Measurements from ENCODE around the gene TMEM129. TPM values are rescaled to one million over a fixed set of nuclear protein-coding genes. Genes with fewer than 3 reads are reported as not detected.
"Not testable (repeated sequence)": the region's sequence is repeated elsewhere in the genome, so short reads cannot be mapped to it uniquely, and the experiment has no call there.

TMEM129 gene
- polyA plus RNA-seq, 1 experiment, result 33.8 TPM

DNA sequence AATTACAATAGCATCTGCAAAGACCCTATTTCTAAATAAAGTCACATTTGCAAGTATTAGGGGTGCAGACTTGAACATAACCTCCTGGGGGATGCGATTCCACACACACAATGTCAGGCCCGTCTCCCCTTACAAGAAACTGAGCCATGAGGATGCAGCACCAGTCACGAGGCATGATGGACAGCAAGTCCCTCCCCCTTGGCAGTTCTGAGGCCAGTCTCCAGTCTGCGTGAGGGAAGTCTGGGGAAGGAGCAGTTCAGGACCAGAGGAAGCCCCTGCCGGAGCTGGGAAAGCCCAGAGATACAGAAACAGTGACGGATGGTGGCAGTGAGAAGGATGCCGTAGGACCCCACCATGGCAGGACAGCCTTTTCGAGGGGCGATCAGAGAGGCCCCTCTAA is 46.4 kb downstream of the TMEM129 start:
- TF ChIP-seq, protein P1, sequence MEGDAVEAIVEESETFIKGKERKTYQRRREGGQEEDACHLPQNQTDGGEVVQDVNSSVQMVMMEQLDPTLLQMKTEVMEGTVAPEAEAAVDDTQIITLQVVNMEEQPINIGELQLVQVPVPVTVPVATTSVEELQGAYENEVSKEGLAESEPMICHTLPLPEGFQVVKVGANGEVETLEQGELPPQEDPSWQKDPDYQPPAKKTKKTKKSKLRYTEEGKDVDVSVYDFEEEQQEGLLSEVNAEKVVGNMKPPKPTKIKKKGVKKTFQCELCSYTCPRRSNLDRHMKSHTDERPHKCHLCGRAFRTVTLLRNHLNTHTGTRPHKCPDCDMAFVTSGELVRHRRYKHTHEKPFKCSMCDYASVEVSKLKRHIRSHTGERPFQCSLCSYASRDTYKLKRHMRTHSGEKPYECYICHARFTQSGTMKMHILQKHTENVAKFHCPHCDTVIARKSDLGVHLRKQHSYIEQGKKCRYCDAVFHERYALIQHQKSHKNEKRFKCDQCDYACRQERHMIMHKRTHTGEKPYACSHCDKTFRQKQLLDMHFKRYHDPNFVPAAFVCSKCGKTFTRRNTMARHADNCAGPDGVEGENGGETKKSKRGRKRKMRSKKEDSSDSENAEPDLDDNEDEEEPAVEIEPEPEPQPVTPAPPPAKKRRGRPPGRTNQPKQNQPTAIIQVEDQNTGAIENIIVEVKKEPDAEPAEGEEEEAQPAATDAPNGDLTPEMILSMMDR (IDR thresholded peaks at IDR 0.05; ENCODE audit: insufficient read depth, low read depth, low read length), result no peak
- CTCF ChIA-PET, result no interaction called here

DNA sequence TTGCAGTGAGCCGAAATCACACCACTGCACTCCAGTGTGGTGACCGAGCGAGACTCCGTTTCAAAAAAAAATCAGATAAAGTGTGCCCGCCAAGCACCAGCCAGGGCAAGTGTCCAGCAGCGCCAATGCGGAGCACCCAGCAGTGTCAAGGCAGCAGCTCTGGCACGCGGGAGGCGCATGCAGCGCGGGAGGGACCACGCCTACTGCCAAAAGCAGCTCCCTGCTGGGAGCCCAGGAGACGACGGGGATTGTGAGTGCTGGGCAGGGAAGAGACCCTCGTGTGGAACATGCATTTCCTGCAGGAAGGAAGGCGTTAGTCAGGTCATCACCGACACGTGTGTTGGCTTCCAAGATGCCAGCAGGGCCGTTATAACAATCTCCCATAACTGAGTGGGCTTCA is 47.5 kb downstream of the TMEM129 start:
- no peak overlapping the region for H3K4me3 ChIP-seq (ENCODE audit: low read depth, low read length)
- ChIA-PET POLR2A (no interaction called here), CTCF (no interaction called here)
- TF ChIP-seq, protein P1 (IDR thresholded peaks at IDR 0.05; ENCODE audit: insufficient read depth, low read depth, low read length), result no peak
- H3K36me3 ChIP-seq (ENCODE audit: control insufficient read depth, insufficient read depth, low read length), result no peaks in the 10 kb centered on the region
- H3K27me3 ChIP-seq (ENCODE audit: control insufficient read depth, insufficient read depth, low read length), result no peaks in the 10 kb centered on the region
- no peak for DNase-seq (ENCODE audit: low read depth)

More for the DNA sequence above, 46.4 kb downstream of the TMEM129 start:
- POLR2A ChIA-PET, result no interaction called here
- Histone ChIP-seq H3K4me3 (ENCODE audit: low read depth, low read length) (no peak overlapping the region), H3K36me3 (ENCODE audit: control insufficient read depth, insufficient read depth, low read length) (no peaks in the 10 kb centered on the region), H3K27me3 (ENCODE audit: control insufficient read depth, insufficient read depth, low read length) (no peaks in the 10 kb centered on the region)
- no peak for DNase-seq (ENCODE audit: low read depth)

DNA sequence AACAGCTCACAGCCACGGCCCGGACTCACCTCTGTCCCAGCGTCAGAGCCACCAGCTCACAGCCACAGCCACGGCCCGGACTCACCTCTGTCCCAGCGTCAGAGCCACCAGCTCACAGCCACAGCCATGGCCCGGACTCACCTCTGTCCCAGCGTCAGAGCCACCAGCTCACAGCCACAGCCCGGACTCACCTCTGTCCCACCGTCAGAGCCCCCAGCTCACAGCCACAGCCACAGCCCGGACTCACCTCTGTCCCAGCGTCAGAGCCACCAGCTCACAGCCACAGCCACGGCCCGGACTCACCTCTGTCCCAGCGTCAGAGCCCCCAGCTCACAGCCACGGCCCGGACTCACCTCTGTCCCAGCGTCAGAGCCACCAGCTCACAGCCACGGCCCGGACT is 50.1 kb downstream of the TMEM129 start:
- CTCF ChIA-PET, result interaction anchor here (0.6 to 1.3 kb wide), 2 partner anchors 42 to 488 kb away, joined by 4 read pairs; no protein-coding TSS in a partner anchor
- H3K36me3 ChIP-seq (ENCODE audit: control insufficient read depth, insufficient read depth, low read length); H3K27me3 ChIP-seq (ENCODE audit: control insufficient read depth, insufficient read depth, low read length); H3K4me3 ChIP-seq (ENCODE audit: low read depth, low read length); DNase-seq (ENCODE audit: low read depth); POLR2A ChIA-PET: not testable (repeated sequence)

DNA sequence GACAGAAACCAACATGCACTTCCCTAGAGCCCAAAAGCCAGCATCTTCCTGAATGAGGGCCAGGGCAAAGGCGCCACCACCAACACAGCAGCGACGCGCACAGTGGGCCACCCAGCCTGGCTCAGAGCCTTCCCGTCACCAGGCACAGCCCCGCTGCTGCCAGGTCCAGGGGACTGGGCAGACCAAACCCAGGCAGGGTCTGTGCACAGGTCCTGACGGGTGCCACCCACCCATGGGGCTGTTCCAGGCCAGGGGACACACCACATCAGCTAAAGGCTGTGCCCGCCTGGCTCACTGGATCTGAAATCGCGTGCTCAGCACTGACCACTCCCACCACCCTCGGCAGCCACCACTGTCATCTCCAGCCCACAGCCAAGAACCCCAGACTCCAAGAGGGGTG is 50.8 kb downstream of the TMEM129 start:
- no peaks in the 10 kb centered on the region for H3K27me3 ChIP-seq (ENCODE audit: control insufficient read depth, insufficient read depth, low read length)
- CTCF ChIA-PET, result interaction anchor here (1.3 kb wide), 1 partner anchor 41 kb away, joined by 4 read pairs; no protein-coding TSS in a partner anchor
- TF ChIP-seq, protein P1 (IDR thresholded peaks at IDR 0.05; ENCODE audit: insufficient read depth, low read depth, low read length), result no peak
- no peak overlapping the region for H3K4me3 ChIP-seq (ENCODE audit: low read depth, low read length)
- POLR2A ChIA-PET, result no interaction called here
- H3K36me3 ChIP-seq (ENCODE audit: control insufficient read depth, insufficient read depth, low read length), result no peaks in the 10 kb centered on the region
- no peak for DNase-seq (ENCODE audit: low read depth)

DNA sequence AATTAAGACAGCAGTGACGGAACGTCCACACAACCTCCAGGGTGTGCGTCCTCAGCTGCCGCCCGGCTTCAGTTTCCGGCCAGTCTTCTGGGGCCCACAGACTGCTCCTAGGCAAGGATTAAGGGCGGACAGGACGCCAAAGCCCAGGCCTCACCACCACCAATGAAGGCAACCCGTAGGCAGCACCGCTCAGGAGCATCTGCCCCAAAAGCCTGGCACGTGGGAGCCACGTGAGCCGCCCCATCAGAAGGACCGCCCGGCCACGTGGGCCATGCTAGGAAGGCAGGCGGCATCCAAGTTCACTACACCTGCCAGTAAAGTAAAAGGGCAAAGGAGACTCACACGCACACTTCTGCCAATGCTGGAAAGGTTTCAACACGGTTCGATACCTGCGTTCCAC is 51.3 kb downstream of the TMEM129 start:
- Histone ChIP-seq H3K36me3 (ENCODE audit: control insufficient read depth, insufficient read depth, low read length) (no peaks in the 10 kb centered on the region), H3K4me3 (ENCODE audit: low read depth, low read length) (no peak overlapping the region), H3K27me3 (ENCODE audit: control insufficient read depth, insufficient read depth, low read length) (no peaks in the 10 kb centered on the region)
- TF ChIP-seq, protein P1 (IDR thresholded peaks at IDR 0.05; ENCODE audit: insufficient read depth, low read depth, low read length), result no peak
- no peak for DNase-seq (ENCODE audit: low read depth)
- ChIA-PET CTCF (no interaction called here), POLR2A (no interaction called here)

DNA sequence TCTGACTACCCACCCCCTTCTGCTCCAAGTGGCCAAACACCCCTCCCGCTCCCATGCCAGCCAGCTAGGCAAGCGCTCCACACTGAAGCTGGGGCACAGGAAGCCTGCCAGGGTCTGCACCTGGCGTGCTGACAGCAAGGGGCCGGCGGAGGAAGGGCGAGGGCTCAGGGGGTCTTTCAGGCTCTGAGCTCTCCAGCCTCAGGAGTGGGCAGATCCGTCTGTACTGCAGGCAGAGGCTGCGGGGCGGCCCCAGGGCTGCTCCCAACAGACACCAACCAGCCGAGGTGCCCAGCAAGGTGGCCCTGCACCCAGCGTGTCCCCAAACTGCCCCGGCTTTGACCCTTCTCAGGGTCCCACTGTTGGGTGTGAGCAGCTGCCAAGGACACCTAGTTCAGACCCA is 51.9 kb downstream of the TMEM129 start:
- H3K4me3 ChIP-seq (ENCODE audit: low read depth, low read length), result no peak overlapping the region
- no peak for DNase-seq (ENCODE audit: low read depth)
- ChIA-PET CTCF (interaction anchor here (1.1 kb wide), 1 partner anchor 313 kb away, joined by 3 read pairs; no protein-coding TSS in a partner anchor), POLR2A (no interaction called here)
- TF ChIP-seq, protein P1 (IDR thresholded peaks at IDR 0.05; ENCODE audit: insufficient read depth, low read depth, low read length), result no peak
- H3K36me3 ChIP-seq (ENCODE audit: control insufficient read depth, insufficient read depth, low read length), result no peaks in the 10 kb centered on the region
- H3K27me3 ChIP-seq (ENCODE audit: control insufficient read depth, insufficient read depth, low read length), result no peaks in the 10 kb centered on the region
